ENCODE results near the gene FXN.
A peak's percentile ranks its signal among the peaks of the same experiment; 100 is the strongest.

FXN gene

GRCh38 chr9:69030851-69031645 is 4.5 kb upstream of the FXN start:
- H4K91ac ChIP-seq (ENCODE audit: low read length), result no peak overlapping the region
- no peak overlapping the region for H3K23ac ChIP-seq (ENCODE audit: low read length in 2 of 2)
- H3K4me2 ChIP-seq (ENCODE audit: low read length, poor library complexity, severe bottlenecking), result no peak overlapping the region
- H3K14ac ChIP-seq (ENCODE audit: low read length in 2 of 2), result no peak overlapping the region
- H4K8ac ChIP-seq (ENCODE audit: low read length), result no peak overlapping the region
- H2BK5ac ChIP-seq (ENCODE audit: low read depth, low read length, poor library complexity, severe bottlenecking), result no peak overlapping the region
- no peak for DNase-seq
- no peak overlapping the region for H2BK15ac ChIP-seq (ENCODE audit: low read depth, poor library complexity, severe bottlenecking)
- peaks cover 2 to 6% of the 10 kb centered on the region in 2 experiments for H3K27me3 ChIP-seq (ENCODE audit: control insufficient read depth in 1 of 2, insufficient read depth in 1 of 2, low read length in 2 of 2)
- H3K9me3 ChIP-seq (ENCODE audit: control insufficient read depth, low read length), result peaks cover 5% of the 10 kb centered on the region
- no peak overlapping the region for H2BK120ac ChIP-seq (ENCODE audit: low read depth, low read length)
- no peak overlapping the region for H3K4me3 ChIP-seq (ENCODE audit: insufficient read depth in 1 of 2, low read depth in 1 of 2, low read length in 2 of 2)
- WGBS, result no CpG with 5 or more reads among the region's 1 CpG
- H3K4me1 ChIP-seq (ENCODE audit: control insufficient read depth, insufficient read depth, low read depth, low read length), result peaks cover 3% of the 10 kb centered on the region
- H3K27ac ChIP-seq (ENCODE audit: low read length, poor library complexity, severe bottlenecking), result no peak overlapping the region
- no peak overlapping the region for H3K9ac ChIP-seq (ENCODE audit: low read length)
- H2AFZ ChIP-seq (ENCODE audit: low read depth, low read length), result no peak overlapping the region
- H2BK12ac ChIP-seq (ENCODE audit: low read length in 2 of 2), result no peak overlapping the region
- no peak overlapping the region for H2AK5ac ChIP-seq (ENCODE audit: low read length, severe bottlenecking)
- no peak overlapping the region for H3K4ac ChIP-seq (ENCODE audit: low read depth in 1 of 2, low read length in 2 of 2)
- H3K18ac ChIP-seq (ENCODE audit: low read depth in 1 of 2, low read length in 2 of 2), result no peak overlapping the region
- no peaks in the 10 kb centered on the region for H3K36me3 ChIP-seq (ENCODE audit: control insufficient read depth in 1 of 2, insufficient read depth in 2 of 2, low read depth in 1 of 2, low read length in 2 of 2)
- H3K79me1 ChIP-seq (replicated peaks; ENCODE audit: low read length, poor library complexity, severe bottlenecking), result peaks cover 3% of the 10 kb centered on the region

- H3K18ac ChIP-seq (ENCODE audit: low read depth in 1 of 2, low read length in 2 of 2), result no peak overlapping the region
These were observed 1.5 kb upstream of the FXN start for GRCh38 chr9:69034071-69034470.

DNA sequence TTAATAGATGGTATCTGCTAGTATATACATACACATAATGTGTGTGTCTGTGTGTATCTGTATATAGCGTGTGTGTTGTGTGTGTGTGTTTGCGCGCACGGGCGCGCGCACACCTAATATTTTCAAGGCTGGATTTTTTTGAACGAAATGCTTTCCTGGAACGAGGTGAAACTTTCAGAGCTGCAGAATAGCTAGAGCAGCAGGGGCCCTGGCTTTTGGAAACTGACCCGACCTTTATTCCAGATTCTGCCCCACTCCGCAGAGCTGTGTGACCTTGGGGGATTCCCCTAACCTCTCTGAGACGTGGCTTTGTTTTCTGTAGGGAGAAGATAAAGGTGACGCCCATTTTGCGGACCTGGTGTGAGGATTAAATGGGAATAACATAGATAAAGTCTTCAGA is 757 bp downstream of the FXN start:
- Histone ChIP-seq H3K23ac (ENCODE audit: low read length in 2 of 2) (no peak overlapping the region), H2BK12ac (ENCODE audit: low read length in 2 of 2) (no peak overlapping the region), H3K27ac (ENCODE audit: low read length, poor library complexity, severe bottlenecking) (peak overlapping the region; percentile 55), H4K8ac (ENCODE audit: low read length) (no peak overlapping the region), H3K18ac (ENCODE audit: low read depth in 1 of 2, low read length in 2 of 2) (peak overlapping the region; percentile 46 to 97), H3K9me3 (ENCODE audit: control insufficient read depth, low read length) (no peaks in the 10 kb centered on the region), H2BK120ac (ENCODE audit: low read depth, low read length) (no peak overlapping the region), H3K14ac (ENCODE audit: low read length in 2 of 2) (no peak overlapping the region), H3K27me3 (ENCODE audit: control insufficient read depth in 1 of 2, insufficient read depth in 1 of 2, low read length in 2 of 2) (no peaks in the 10 kb centered on the region), H2BK15ac (ENCODE audit: low read depth, poor library complexity, severe bottlenecking) (no peak overlapping the region), H3K4me2 (ENCODE audit: low read length, poor library complexity, severe bottlenecking) (peak overlapping the region; percentile 87), H3K4me1 (ENCODE audit: control insufficient read depth, insufficient read depth, low read depth, low read length) (peaks cover 5% of the 10 kb centered on the region), H3K79me1 (replicated peaks; ENCODE audit: low read length, poor library complexity, severe bottlenecking) (peaks cover 22% of the 10 kb centered on the region), H4K91ac (ENCODE audit: low read length) (no peak overlapping the region), H3K9ac (ENCODE audit: low read length) (peak overlapping the region; percentile 92), H3K4ac (ENCODE audit: low read depth in 1 of 2, low read length in 2 of 2) (peak overlapping the region; percentile 29 to 35), H2BK5ac (ENCODE audit: low read depth, low read length, poor library complexity, severe bottlenecking) (no peak overlapping the region), H2AFZ (ENCODE audit: low read depth, low read length) (peak overlapping the region; percentile 36), H3K4me3 (ENCODE audit: insufficient read depth in 1 of 2, low read depth in 1 of 2, low read length in 2 of 2) (peak overlapping the region; percentile 81 to 93), H2AK5ac (ENCODE audit: low read length, severe bottlenecking) (no peak overlapping the region), H3K36me3 (ENCODE audit: control insufficient read depth in 1 of 2, insufficient read depth in 2 of 2, low read depth in 1 of 2, low read length in 2 of 2) (no peaks in the 10 kb centered on the region)
- DNase-seq, result peak; percentile 64
- 4% methylated on average over 12 of the region's 14 CpGs for WGBS

More at GRCh38 chr9:69034071-69034470, 1.5 kb upstream of the FXN start:
- Histone ChIP-seq H3K4me2 (ENCODE audit: low read length, poor library complexity, severe bottlenecking) (no peak overlapping the region), H3K9ac (ENCODE audit: low read length) (no peak overlapping the region), H3K79me1 (replicated peaks; ENCODE audit: low read length, poor library complexity, severe bottlenecking) (peaks cover 8% of the 10 kb centered on the region), H3K4me3 (ENCODE audit: insufficient read depth in 1 of 2, low read depth in 1 of 2, low read length in 2 of 2) (no peak overlapping the region), H2BK120ac (ENCODE audit: low read depth, low read length) (no peak overlapping the region), H2BK5ac (ENCODE audit: low read depth, low read length, poor library complexity, severe bottlenecking) (no peak overlapping the region), H2BK15ac (ENCODE audit: low read depth, poor library complexity, severe bottlenecking) (no peak overlapping the region), H3K23ac (ENCODE audit: low read length in 2 of 2) (no peak overlapping the region), H3K27me3 (ENCODE audit: control insufficient read depth in 1 of 2, insufficient read depth in 1 of 2, low read length in 2 of 2) (no peaks in the 10 kb centered on the region), H2BK12ac (ENCODE audit: low read length in 2 of 2) (no peak overlapping the region), H3K4me1 (ENCODE audit: control insufficient read depth, insufficient read depth, low read depth, low read length) (peaks cover 5% of the 10 kb centered on the region), H3K27ac (ENCODE audit: low read length, poor library complexity, severe bottlenecking) (no peak overlapping the region), H3K4ac (ENCODE audit: low read depth in 1 of 2, low read length in 2 of 2) (no peak overlapping the region), H4K91ac (ENCODE audit: low read length) (no peak overlapping the region), H2AK5ac (ENCODE audit: low read length, severe bottlenecking) (no peak overlapping the region), H3K9me3 (ENCODE audit: control insufficient read depth, low read length) (peaks cover 5% of the 10 kb centered on the region), H4K8ac (ENCODE audit: low read length) (no peak overlapping the region), H2AFZ (ENCODE audit: low read depth, low read length) (no peak overlapping the region), H3K14ac (ENCODE audit: low read length in 2 of 2) (no peak overlapping the region), H3K36me3 (ENCODE audit: control insufficient read depth in 1 of 2, insufficient read depth in 2 of 2, low read depth in 1 of 2, low read length in 2 of 2) (no peaks in the 10 kb centered on the region)
- DNase-seq, result no peak
- WGBS, result 43% methylated on average over 2 of the region's 2 CpGs

- Histone ChIP-seq H3K27me3 (ENCODE audit: control insufficient read depth in 1 of 2, insufficient read depth in 1 of 2, low read length in 2 of 2) (no peaks in the 10 kb centered on the region), H2BK120ac (ENCODE audit: low read depth, low read length) (no peak overlapping the region), H3K23ac (ENCODE audit: low read length in 2 of 2) (peak overlapping the region in 1 of 2 experiments; percentile 23), H2BK15ac (ENCODE audit: low read depth, poor library complexity, severe bottlenecking) (no peak overlapping the region), H2AFZ (ENCODE audit: low read depth, low read length) (peak overlapping the region; percentile 36), H2BK5ac (ENCODE audit: low read depth, low read length, poor library complexity, severe bottlenecking) (no peak overlapping the region), H3K18ac (ENCODE audit: low read depth in 1 of 2, low read length in 2 of 2) (peak overlapping the region; percentile 19 to 59), H3K79me1 (replicated peaks; ENCODE audit: low read length, poor library complexity, severe bottlenecking) (peaks cover 26% of the 10 kb centered on the region), H3K4me3 (ENCODE audit: insufficient read depth in 1 of 2, low read depth in 1 of 2, low read length in 2 of 2) (peak overlapping the region in 1 of 2 experiments; percentile 93), H3K9ac (ENCODE audit: low read length) (peak overlapping the region; percentile 92), H3K36me3 (ENCODE audit: control insufficient read depth in 1 of 2, insufficient read depth in 2 of 2, low read depth in 1 of 2, low read length in 2 of 2) (peaks cover 0 to 4% of the 10 kb centered on the region in 2 experiments), H3K14ac (ENCODE audit: low read length in 2 of 2) (no peak overlapping the region), H3K27ac (ENCODE audit: low read length, poor library complexity, severe bottlenecking) (no peak overlapping the region), H3K9me3 (ENCODE audit: control insufficient read depth, low read length) (no peaks in the 10 kb centered on the region), H4K91ac (ENCODE audit: low read length) (no peak overlapping the region), H3K4me2 (ENCODE audit: low read length, poor library complexity, severe bottlenecking) (peak overlapping the region; percentile 87), H2BK12ac (ENCODE audit: low read length in 2 of 2) (no peak overlapping the region), H3K4ac (ENCODE audit: low read depth in 1 of 2, low read length in 2 of 2) (peak overlapping the region in 1 of 2 experiments; percentile 29), H2AK5ac (ENCODE audit: low read length, severe bottlenecking) (no peak overlapping the region), H3K4me1 (ENCODE audit: control insufficient read depth, insufficient read depth, low read depth, low read length) (peaks cover 5% of the 10 kb centered on the region), H4K8ac (ENCODE audit: low read length) (peak overlapping the region; percentile 51)
- 73% methylated on average over 10 of the region's 10 CpGs for WGBS
- DNase-seq, result no peak
These were observed 1.2 kb downstream of the FXN start for GRCh38 chr9:69036799-69037198.

Measured in mesenchymal stem cell (in vitro differentiated cells and primary cell).